Stimulated activated CD4-positive, alpha-beta T cell treated with anti-CD3 and anti-CD28 coated beads, TNF-alpha, amount 100 ng/mL, for 24 hours (primary cell): ENCODE data around the gene IGFBPL1.
"Not testable (repeated sequence)": the region's sequence is repeated elsewhere in the genome, so short reads cannot be mapped to it uniquely, and the experiment has no call there.

ENCODE experiments used
- DNase-seq, 3 experiments: peaks; one replicate each; pipeline ENCODE4 v3.0.0-alpha.2; 2020; ENCODE audit warnings: low read depth in 3 of 3

The IGFBPL1 gene

DNA sequence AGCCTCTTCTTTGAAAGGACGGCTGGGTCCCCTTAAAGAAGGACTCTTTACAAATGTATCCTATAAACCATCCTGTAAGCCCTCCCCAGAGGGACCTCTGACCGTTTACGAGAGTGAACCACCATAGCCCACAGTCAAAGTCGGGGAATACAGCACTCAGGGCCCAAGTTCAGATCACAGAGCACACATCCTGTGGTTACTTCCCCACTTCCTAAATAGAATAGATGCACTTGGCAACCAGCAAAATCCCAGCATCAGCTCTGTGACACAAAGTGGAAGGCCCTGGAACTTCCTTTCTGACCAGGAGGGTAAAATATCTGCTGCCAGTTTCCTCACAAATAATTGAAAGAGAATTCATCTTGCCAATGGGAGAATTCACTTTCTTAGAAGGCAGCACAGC, 6.9 kb upstream of the IGFBPL1 start:
- DNase-seq, result no peak

- no peak for DNase-seq
Measured at GRCh38 chr9:38428062-38428461, 3.8 kb upstream of the IGFBPL1 start.

DNA sequence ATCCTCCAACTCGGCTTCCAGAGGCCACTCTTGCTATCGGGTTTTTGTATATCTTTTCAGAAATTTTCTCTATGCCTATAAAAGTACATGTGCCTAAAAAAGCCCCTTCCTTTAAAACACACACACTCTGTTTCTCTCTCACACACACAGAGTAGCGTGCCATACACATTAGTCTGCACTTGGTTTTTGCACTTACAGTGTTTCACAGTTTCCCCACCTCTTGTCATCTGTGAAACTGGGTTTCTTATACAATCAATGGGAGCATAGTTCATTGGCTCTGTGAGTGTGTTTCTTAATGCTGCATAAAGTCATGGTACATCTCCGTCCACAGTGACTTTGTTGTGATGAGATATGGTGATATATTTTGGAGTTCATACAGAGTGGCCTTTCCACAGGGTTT, 664 bp upstream of the IGFBPL1 start:
- no peak for DNase-seq

DNA sequence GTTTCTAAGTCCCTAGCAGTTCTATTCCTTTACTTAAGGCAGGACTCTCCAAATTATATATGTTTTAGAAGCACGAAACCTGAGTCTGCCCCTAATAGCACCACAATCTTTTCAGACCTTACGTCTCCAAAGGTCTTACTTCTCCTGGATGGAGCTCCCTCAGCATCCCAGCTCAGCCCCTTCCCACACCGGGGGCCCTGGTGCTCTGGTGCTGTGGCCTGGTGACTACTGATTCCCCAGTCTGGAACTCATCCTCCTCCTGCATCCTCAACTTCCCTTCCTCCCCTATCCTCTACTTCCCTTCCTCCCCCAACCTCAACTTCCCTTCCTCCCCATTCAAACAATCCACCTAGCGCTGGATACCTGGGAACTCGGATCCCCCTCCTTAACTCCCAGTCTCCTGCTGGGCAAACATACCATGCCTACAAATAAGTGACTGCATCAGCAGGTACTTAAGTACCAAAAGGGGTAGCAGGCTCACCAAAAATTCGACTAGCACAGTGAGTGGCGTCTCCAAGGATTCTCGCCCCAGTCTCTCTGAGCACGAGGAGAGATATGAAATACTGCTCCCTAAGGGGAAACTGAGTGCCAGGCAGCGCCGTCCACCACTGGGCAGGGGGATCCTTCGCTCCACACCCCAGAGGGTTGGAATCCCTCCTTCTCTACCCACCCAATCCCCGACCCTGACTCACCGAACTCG, 831 bp downstream of the IGFBPL1 start:
- DNase-seq, result no peak

GRCh38 chr9:38422555-38423260, 1.5 kb downstream of the IGFBPL1 start:
- no peak for DNase-seq

GRCh38 chr9:38421498-38422211, 2.6 kb downstream of the IGFBPL1 start:
- no peak for DNase-seq

DNA sequence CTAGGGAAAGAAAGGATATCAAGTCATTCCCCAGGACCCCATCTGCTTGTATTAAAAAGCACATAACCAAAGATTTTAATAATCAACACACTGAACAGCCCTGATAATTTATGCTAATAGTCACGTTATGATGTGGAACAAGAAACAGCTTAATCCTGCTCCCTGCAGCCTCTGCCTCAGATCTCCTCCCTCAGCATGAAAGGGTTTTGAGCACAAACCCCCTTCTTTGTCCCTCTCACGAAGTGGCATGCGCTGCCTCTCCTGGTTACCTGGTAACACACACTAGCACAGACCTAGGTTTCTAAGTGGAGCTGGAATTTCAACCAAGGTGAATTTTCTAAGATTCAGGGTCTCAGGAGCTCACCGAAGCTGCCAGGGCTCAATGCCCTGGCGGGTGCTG, 5.1 kb downstream of the IGFBPL1 start:
- DNase-seq, result no peak

DNA sequence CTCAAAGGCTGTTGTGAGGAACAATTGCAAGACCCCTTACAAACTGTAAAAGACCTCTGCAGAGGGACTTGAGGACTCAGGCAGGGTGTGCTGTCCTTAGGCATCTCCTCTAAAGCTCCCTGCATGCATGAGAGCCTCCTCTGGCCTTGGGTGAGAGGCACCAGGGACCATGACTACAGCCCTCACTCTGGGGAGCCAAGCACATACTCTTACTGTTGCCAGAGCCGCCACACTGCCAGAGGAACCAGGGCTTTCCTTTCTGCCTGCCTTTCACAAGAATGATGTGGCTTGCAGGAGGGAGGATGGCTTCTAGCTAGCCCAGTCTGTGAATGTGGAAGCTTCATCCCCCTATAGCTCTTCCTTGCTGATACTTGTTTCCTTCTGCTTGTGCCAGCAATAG, 5.9 kb downstream of the IGFBPL1 start:
- no peak for DNase-seq

GRCh38 chr9:38417003-38417945, 7.0 kb downstream of the IGFBPL1 start:
- peak in 1 of 3 experiments; percentile 56 for DNase-seq

DNA sequence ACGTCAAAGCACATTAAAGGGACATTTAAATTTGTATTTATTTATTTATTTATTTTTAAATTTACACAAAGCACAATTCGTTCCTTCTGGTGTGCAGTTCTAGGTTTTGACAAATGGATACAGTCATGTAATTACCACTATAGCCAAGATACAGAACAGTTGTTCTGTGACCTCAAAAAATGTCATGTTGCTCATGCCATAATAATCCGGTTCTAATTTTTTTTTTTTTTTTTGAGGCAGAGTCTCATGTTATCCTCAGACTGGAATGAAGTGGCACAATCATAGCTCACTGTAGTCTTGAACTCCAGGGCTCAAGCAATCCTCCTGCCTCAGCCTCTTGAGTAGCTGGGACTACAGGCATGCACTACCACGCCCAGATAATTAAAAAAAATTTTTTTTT, 7.8 kb downstream of the IGFBPL1 start:
- no peak for DNase-seq

DNA sequence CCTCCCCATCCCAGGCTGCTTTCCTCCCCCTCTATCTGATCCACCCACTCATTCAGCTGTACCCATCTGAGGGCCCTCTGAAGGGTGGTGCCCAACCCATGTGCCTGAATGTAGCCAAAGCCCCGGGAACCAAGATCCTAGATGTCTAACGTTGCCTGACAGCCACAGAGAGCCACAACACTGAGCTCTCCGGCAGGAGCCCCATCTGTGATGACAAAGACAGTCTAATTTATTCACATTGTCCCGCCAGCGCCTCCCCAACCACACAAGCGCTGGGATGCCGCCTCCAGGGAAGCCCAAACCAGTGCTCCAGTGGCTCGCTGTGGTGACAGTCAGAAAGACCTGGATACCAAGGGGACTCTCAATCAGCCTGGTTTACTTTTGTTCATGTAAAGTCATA, 8.4 kb downstream of the IGFBPL1 start:
- no peak for DNase-seq

- DNase-seq, result no peak
Measured at GRCh38 chr9:38414040-38414723, 10.1 kb downstream of the IGFBPL1 start.

- DNase-seq, result no peak
Measured at GRCh38 chr9:38413283-38413682, 11.0 kb downstream of the IGFBPL1 start.

GRCh38 chr9:38412751-38413150, 11.5 kb downstream of the IGFBPL1 start:
- DNase-seq, result no peak

- DNase-seq, result no peak
Measured at GRCh38 chr9:38408719-38409118, 15.5 kb downstream of the IGFBPL1 start.

GRCh38 chr9:38406476-38407186, 17.6 kb downstream of the IGFBPL1 start:
- no peak for DNase-seq

- no peak for DNase-seq
Measured at GRCh38 chr9:38405785-38406184, 18.5 kb downstream of the IGFBPL1 start.

GRCh38 chr9:38404314-38404713, 19.9 kb downstream of the IGFBPL1 start:
- no peak for DNase-seq

- DNase-seq, result no peak
Measured at GRCh38 chr9:38401994-38402393, 22.3 kb downstream of the IGFBPL1 start.

DNA sequence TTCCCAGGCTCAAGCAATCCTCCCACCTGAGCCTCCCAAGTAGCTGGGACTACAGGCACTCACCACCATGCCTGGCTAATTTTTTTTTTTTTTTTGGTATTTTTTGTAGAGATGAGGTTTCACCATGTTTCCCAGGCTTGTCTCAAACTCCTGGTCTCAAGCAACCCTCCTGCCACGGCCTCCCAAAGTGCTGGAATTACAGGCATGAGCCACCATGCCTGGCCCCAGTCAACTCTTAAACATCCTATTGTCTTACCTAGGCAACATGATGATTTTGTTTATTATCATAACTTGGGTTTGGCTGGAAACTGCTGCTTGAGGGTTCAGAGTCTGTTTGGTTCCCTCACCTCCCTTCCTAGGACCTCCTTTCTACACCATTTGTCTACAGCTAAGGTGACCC, 25.1 kb downstream of the IGFBPL1 start:
- DNase-seq, result not testable (repeated sequence)

GRCh38 chr9:38396371-38396671, 27.9 kb downstream of the IGFBPL1 start:
- no peak for DNase-seq
